SHP77 treated with DMSO at 0.1 percent for 48 hours (cell line): ENCODE results near the gene CEACAM19.
"Not testable (repeated sequence)": the region's sequence is repeated elsewhere in the genome, so short reads cannot be mapped to it uniquely, and the experiment has no call there.

Source experiments
- DNase-seq: peaks from one replicate; lab custom pipeline; 2025; lab: John Stamatoyannopoulos, UW

Gene CEACAM19

GRCh38 chr19:44645407-44646048, 25.8 kb upstream of the CEACAM19 start:
- DNase-seq: no peak

GRCh38 chr19:44646049-44646416, 25.2 kb upstream of the CEACAM19 start:
- no peak for DNase-seq

- no peak for DNase-seq
Measured at GRCh38 chr19:44647144-44647543, 24.1 kb upstream of the CEACAM19 start.

- no peak for DNase-seq
Measured at GRCh38 chr19:44648631-44649251, 22.5 kb upstream of the CEACAM19 start.

GRCh38 chr19:44649578-44650145, 21.6 kb upstream of the CEACAM19 start:
- no peak for DNase-seq

GRCh38 chr19:44653343-44653742, 17.9 kb upstream of the CEACAM19 start:
- DNase-seq: no peak

GRCh38 chr19:44653977-44654774, 17.1 kb upstream of the CEACAM19 start:
- no peak for DNase-seq

- no peak for DNase-seq
Measured at GRCh38 chr19:44657211-44657921, 13.9 kb upstream of the CEACAM19 start.

- no peak for DNase-seq
Measured at GRCh38 chr19:44658069-44658733, 13.1 kb upstream of the CEACAM19 start.

- no peak for DNase-seq
Measured at GRCh38 chr19:44660081-44660480, 11.2 kb upstream of the CEACAM19 start.

- DNase-seq: no peak
Measured at GRCh38 chr19:44661205-44661604, 10.1 kb upstream of the CEACAM19 start.

GRCh38 chr19:44661904-44662303, 9.4 kb upstream of the CEACAM19 start:
- no peak for DNase-seq

- no peak for DNase-seq
Measured at GRCh38 chr19:44662691-44663385, 8.4 kb upstream of the CEACAM19 start.

GRCh38 chr19:44663996-44664395, 7.3 kb upstream of the CEACAM19 start:
- no peak for DNase-seq

- no peak for DNase-seq
Measured at GRCh38 chr19:44664976-44665375, 6.3 kb upstream of the CEACAM19 start.

- no peak for DNase-seq
Measured at GRCh38 chr19:44666852-44667556, 4.3 kb upstream of the CEACAM19 start.

- DNase-seq: no peak
Measured at GRCh38 chr19:44668985-44669764, 2.1 kb upstream of the CEACAM19 start.

- DNase-seq: not testable (repeated sequence)
Measured at GRCh38 chr19:44670027-44670426, 1.3 kb upstream of the CEACAM19 start.

GRCh38 chr19:44672226-44672625, 944 bp downstream of the CEACAM19 start:
- no peak for DNase-seq

- no peak for DNase-seq
Measured at GRCh38 chr19:44673510-44673909, 2.2 kb downstream of the CEACAM19 start.
